Cardiac septum (tissue), 1 donor: ENCODE measurements around the gene MUC5AC. TPM values are rescaled to one million over a fixed set of nuclear protein-coding genes. Genes with fewer than 3 reads are reported as not detected.
"Not testable (repeated sequence)": the region's sequence is repeated elsewhere in the genome, so short reads cannot be mapped to it uniquely, and the experiment has no call there.

Experiments
- DNase-seq: peaks from one replicate; pipeline ENCODE4 v3.0.0-alpha.2; 2020; ENCODE audit warnings: low spot score
- intact Hi-C: fragments of 100-400 bp; cut with DNase I; formaldehyde crosslinking; loops from one replicate; pipeline ENCODE4 v1.14.0; 2022
- total RNA-seq: library from RNA; stranded (reverse); fragmentation: NEBNext Ultra II Directional; extraction: Animal tissue kit (Norgen Biotek cat#: 25700); gene quantifications from one replicate; pipeline ENCODE4 v1.2.1, GENCODE V29; 2021
- donor health status: DM: no; HTN: no; CAD: no.

The MUC5AC gene
- total RNA-seq, 1 donor from 2014 or later, result not detected

DNA sequence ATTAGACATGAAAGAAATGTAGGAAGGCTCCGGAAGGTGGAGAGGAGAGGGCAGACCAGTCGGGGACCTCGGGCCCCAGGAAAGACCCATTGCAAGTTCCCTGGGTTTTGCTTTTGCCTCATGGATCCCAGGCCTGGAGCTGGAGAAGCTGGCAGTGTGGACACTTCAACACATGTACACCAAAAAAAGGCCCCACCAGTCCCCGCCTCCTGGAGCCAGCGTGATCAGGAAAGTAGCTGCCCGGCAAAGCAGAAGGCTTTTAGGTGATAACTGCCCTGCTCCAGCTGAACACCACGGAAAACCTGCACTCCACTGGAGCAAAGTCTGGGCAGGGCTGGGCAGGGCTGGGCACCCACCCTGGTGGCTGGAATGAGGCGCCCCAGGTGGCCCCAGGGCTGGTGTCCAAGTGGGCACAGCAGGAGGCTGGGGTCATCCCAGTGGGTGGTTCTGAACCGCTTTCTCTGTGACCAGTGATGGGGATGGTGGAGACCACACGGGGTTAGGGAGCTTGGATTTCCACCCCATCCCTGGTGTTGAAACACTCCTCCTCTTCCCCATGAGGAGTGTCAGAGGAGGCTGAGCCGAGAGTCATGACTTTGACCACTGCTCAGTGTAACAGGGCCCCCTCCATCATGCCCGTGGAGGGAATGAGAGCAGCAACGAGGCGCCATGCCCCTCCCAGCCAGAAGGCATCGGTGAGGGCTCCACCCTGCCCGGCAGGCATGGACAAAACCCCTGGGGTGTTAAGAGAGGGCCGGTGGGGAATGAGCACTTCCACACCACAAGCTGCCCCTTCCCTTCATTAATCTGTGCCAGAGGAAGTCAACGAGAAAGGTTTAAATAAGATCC, 16.9 kb upstream of the MUC5AC start:
- intact Hi-C loops, result no loop called here
- DNase-seq, result peak; percentile 69

DNA sequence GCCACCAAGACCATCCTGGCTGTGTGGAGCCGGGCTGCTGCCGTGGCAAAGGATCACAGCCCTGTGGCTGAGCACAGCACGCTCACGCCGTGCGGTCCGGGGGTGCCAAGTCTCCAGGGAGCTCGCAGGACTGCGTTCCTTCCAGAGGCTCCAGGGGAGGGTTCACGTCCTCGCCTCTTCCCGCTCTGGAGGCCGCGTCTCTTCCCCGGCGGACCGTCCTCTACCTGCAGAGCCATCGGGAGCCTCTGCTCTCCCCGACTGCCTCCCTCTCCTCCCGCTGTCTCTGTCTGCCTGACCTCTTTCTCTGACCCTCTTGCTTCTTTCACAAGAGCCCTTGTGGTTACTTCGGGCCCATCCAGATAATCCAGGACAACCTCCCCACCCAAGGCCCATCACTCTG, 11.4 kb upstream of the MUC5AC start:
- intact Hi-C loops, result no loop called here
- DNase-seq, result no peak

DNA sequence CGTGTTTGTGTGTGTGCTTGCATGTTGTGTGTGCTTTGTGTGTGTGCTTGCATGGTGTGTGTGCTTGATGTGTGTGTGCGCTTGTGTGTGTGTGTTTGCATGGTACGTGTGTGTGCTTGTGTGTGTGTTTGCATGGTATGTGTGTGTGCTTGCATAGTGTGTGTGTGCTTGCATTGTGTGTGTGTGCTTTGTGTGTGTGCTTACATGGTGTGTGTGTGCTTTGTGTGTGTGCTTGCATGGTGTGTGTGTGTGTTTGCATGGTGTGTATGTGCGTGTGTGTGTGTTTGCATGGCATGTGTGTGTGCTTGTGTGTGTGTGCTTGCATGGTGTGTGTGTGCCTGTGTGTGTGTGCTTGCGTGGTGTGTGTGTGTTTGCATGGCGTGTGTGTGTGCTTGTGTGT, 10.0 kb upstream of the MUC5AC start:
- intact Hi-C loops, result no loop called here

DNA sequence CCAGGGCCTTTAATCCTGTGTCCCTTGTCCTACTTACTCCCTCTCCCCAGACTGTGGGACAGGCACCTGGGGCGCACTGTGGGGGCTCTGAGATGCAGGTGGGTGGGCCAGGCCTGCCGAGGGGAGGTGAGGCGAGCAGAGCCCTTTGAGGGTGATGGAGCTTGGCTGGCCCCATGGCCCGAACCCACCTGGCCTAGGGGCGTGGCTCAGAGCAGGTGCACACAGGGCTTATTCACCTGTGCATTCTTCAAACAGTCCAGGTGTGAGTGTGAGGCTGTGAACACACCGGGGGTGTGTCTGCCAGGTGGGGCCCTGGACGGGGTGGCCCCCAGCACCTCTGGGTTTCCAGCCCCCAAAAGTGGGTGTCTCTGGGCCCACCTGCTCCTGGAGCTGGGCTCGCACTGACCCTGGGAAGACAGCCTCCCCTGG, 9.0 kb upstream of the MUC5AC start:
- intact Hi-C loops, result no loop called here
- no peak for DNase-seq

More for the DNA sequence above, 10.0 kb upstream of the MUC5AC start:
- no peak for DNase-seq

DNA sequence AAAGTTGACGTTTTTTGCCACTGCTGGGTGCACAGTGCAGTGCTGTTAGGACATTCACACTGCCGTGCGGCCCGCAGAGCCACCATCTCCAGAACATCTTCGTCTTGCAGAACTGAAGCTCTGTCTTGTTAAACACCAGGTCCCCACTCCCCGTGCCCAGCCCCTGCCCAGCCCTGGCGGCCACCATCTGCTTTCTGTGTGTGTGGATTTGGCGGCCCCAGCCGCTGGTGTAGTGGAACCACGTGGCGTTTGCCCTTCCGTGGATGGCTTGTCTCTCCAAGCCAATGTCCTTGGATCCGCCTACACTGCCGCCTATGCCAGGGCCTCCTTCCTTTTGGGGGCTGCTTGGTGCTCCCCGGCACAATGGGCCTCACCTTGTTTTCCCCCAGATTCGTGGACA, 8.2 kb upstream of the MUC5AC start:
- intact Hi-C loops, result no loop called here
- no peak for DNase-seq

DNA sequence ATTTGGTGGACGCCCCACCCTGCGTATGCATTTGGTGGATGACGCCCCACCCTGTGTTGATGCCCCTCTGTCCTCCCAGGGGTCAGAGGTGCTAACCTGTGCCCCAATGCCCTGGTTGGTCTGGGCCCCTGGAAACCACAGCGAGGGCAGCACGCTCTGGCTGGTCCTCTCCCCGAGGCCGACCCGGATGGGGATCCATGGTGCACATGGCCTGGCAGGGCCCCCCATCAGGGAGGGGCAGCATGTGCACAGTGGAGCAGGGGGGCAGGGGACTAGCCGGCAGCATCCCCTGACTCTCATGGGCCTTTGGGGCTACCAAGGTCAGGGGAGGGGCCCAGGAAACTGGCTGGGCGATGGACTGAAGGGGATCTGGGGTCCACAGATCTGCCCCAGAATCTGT, 7.6 kb upstream of the MUC5AC start:
- intact Hi-C loops, result no loop called here
- no peak for DNase-seq

DNA sequence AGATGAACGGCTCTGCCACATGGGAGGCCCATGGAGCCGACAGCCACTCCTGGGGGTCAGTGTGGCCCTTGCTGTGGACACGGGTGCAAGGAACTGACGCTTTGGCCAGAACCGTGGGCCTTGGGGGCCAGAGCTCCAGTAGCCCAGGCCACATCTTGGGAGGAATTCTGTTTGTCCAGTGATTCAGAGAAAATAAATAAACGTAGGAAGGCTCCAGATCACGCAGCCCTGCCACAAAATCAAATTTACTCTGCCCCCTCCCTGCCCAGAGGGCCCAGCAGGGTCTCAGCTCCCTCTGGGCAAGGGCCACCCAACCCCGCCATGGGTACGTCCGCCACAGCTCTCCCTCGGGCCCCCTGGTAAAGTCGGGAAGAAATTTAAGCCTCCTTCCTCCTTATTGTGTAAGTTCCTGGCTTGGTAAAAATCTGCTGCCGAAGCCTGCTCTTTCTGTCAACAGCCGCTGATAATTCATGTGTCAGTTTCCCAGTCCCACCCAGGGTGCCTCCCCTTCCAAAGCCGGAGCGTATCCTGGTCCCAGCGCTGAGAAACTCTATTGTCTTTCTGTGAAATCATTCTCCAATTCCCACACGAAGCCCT, 6.9 kb upstream of the MUC5AC start:
- intact Hi-C loops, result no loop called here
- DNase-seq, result no peak

DNA sequence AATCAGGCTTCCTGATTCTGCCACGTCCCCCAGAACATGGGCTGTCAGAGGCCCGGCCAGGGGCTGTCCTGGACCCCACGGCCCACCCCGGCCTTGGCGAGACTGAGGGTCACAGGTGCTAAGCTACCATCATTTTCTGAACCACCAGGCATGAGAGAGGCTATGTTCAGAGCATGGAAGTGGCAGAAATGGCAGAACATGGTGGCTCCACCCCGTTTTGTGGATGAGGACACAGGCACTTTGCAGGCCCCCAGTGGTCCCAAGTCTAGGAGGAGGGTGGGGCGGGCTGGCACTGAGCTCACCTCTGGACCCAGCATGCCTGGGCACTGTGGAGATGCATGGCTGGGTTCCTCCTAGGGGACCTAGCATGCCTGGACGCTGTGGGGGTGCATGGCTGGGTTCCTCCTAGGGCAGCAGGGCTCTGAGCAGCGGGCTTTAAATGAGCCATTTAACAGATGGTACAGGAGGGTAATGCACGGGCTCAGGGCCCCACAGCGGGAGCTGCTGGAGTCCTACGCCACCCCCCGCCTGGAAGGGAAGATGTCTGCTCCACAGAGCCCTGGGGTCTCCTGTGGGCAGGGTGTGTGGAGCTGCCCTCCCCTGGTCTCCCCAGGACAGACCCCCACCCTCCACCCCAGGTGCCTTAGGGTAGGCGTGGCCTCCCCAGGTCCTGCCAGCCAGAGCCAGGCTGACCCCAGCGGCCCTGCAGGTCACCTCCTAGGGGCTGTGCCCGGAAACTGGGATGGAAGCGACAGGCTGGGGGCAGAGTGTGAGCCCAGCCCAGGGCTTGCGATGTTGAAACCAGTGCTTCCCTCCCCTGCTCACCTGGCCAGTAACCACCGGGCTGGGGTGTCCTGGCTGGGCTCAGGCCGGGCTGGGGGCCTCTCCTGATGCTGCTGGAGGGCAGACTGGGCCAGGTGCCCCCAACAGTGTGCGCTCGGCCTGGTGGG, 6.1 kb upstream of the MUC5AC start:
- intact Hi-C loops, result no loop called here
- DNase-seq, result no peak

DNA sequence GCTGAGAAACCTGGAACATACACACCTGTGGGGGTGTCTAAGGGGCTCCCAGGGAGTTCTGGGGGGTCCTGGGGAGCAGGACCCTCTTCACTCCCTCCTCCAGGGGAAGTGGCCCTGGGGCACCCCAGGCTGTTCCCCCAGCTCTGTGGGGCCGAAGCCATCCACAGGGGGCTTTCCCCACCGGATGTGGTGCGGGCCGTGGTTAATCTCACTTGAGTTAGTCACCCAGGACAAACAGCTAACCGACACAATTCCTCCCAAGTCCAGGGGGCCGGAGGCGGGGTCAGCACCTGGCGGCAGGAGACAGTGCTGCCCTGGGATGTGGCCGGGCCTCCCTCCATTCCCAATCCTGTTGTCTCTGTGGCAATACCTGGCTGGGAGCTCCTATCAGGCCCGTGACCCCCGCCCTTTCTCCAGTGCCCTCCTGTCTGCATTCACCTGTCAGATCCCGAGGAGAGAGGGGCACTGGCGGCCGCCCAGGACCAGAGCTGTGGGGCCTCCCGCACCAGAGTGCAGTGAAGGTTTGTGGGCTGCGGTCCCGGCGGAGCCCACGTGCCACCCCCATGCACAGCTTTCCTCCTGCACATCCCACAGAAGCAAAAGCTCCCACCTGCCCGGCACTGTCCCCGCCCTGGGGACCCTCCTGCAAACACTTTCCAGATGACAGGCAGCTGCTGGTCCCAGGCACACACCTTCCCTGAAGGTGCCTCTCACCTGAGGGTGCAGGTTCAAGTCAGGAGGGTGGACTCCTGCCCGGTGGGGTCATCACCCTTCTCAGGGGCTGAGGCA, 5.2 kb upstream of the MUC5AC start:
- peak; percentile 74 for DNase-seq
- intact Hi-C loops, result no loop called here

DNA sequence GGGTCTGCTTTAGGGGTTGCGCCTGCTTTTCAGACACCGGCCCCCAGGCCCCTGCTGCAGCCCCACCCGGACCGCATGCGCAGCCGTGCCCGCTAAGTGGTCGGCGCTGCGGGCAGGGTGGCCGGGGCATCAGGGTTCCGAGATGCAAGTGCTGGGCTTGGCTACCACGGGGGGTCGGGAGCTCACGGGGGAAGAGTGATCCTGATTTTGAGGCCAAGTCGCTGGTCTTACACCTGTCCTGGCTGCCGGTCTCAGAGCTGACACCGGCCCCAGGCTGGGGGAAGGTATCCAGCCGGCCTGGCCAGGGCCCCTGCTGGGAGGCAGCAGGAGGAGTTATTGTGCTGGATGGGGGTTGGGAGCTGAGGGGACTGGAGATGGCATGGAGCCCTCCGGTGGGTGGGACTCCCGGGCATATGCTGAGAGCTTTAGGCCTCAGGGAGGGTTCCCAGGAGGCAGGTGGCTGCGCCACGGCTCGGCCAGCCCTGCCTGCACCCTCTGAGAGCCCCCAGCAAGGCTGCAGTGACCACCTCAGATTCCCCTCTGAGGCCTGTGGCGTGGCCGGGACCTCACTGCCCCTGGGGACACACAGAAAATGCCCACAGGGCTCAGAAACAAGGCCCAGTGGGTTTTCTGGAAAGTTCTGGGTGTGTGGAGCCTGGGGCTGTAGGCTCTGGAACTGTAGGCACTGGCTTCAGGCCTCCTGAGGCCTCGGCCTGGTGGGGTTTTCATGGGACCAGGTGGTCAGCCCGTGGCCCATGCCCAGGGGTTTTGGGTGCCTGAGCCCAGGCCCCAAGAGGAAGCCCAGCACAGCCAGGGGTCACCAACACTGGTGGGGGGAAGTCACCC, 4.4 kb upstream of the MUC5AC start:
- DNase-seq, result peak; percentile 70
- intact Hi-C loops, result no loop called here

DNA sequence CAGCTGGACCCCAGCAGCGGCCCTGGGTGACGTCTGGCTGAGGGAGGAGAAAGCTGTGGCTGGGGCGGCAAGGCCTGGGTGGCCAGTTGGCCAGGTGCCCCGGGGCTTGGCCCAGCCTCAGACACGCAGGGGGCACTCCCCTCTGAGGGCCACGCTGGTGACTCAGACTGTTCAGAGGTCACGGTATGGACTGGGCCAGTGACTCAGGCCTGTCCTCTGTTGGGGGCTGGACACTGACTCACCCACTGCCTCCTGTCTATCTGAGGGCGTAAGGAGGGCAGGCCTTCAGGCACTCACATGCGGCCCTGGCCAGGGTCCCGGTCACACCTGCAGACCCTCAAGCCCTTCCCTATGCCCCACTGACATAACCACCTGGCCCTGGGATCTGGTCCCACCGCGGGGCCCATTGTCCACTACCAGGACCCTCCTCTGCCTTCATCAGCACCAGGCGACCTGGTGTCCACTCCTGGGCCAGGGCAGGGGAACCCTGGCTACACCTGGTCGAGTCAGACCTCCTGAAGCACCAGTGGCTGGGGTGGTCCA, 3.7 kb upstream of the MUC5AC start:
- intact Hi-C loops, result no loop called here
- DNase-seq, result peak; percentile 71

DNA sequence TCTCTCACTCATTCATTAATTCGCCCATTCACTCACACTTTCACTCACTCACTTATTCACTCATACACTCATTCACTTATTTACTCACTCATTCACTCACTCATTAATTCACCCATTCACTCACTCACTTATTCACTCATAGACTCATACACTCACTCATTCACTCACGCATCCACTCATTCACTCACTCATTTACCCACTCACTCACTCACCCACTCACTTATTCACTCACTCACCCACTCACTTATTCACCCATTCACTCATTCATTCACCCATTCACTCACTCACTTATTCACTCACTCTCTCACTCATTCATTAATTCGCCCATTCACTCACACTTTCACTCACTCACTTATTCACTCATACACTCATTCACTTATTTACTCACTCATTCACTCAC, 3.1 kb upstream of the MUC5AC start:
- DNase-seq, intact Hi-C loops: not testable (repeated sequence)

DNA sequence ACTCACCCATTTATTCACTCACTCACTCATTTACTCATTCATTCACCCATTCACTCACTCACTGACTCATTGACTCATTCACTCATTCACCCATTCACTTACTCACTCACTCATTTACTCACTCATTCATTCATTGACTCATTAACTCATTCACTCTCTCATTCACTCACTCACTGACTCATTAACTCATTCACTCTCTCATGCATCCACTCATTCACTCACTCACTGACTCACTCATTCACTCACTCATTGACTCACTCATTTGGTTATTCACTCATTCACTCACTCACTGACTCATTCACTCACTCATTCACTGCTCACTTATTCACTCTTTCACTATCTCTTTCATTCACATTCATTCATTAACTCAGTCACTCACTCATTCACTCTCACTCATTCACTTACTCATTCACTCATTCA, 2.5 kb upstream of the MUC5AC start:
- no peak for DNase-seq
- intact Hi-C loops, result no loop called here

DNA sequence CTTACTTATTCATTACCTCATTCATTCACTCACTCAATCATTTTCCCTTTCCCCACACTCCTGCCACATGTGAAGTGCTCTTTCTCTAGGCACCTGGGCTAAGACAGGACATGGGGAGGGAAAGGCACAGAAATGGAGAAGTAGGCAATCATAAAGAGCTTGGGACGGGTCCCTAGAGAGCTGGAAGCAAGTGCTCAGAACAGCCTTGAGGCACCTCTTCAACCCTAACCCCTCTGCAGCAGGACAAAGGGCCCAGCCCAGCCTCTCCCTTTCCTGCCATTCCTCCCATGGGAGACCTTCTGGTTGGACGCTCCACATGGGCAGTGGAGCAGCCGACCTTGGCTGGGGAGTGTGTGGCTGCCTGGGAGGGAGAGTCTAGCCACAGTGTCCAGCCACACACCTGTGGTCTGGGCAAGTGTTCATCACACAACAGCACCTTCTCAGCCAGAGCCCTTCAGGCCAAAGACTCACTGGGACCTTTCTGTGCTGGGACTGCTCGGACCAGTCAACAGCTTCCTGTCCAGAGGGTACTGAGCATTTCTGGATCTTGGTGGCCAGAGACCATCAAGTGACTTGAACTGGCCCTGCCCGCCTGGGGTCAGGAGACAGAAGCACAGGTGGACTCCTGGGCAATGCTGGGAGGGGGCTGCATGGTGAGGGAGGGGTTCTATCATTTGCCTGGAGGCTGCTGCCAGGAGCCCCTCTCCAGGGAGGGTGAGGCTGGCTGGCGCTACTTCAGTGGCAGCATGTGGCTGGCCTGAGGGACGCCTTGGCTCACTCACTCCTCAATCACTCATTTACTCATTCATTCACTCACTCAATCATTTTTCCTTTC, 1.0 kb upstream of the MUC5AC start:
- intact Hi-C loops, result no loop called here
- DNase-seq, result peak; percentile 66

DNA sequence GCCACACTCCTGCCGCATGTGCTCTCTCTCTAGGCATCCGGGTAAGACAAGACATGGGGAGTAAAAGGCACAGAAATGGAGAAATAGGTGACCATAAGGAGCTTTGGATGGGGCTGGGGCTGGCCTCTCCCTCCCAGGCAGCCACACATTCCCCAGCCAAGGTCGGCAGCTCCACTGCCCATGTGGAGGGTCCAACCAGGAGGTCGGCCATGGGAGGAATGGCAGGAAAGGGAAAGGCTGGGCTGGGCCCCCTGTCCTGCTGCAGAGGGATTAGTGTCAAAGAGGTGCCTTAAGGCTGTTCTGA, 460 bp upstream of the MUC5AC start:
- DNase-seq, result no peak
- intact Hi-C loops, result no loop called here

DNA sequence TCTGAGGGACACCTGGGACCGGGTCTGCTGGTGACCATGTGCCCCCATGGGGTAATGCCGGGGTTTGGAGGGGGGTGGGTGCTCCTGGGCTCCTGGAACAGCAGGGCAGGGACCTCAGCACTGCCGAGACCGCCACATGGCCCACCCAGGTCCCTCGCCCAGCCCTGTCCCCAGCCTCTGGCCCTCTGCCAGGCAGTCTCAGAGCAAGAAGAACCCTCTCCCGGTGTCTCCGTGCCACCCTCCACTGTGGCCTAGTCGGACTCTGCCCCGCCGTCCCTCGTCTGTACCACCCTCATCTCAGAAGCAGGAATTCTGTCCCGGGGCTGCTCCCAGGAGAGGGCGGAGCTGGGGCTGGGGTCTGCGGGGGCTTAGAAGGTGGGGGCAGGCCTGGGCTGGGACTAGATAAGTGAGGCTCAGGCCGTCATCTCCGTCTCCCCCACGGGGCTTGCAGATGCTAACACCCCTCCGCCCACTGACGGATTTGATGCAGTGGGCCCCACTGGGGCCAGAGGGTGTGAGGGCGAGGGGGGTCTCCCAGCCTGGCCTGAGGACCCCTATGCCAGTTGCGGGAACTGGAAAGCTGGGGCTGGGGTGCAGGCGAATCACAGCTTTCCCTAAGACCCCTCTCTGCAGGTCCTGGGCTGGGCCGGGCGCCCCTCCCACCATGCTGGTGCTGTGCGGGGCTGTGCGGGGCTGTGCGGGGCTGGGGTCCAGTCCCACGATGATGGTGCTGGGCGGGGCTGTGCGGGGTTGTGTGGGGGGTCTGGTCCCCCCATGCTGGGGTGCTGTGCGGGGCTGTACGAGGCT, 1.1 kb downstream of the MUC5AC start:
- intact Hi-C loops, result no loop called here
- peak; percentile 69 for DNase-seq
